Measurements from ENCODE around the gene OR10J4.

Gene OR10J4

GRCh38 chr1:159431904-159432303 lies at the start of gene OR10J4:
Gene OR10J4 (plus strand): TSS chr1:159432204.
- Histone ChIP-seq H3K9ac (ENCODE audit: low read length) (no peak within 1 kb of the TSS), H3K4me1 (ENCODE audit: insufficient read depth, low read length) (no peaks in the 10 kb centered on the region), H3K4me3 (ENCODE audit: low read depth in 1 of 2, low read length in 2 of 2) (no peak within 1 kb of the TSS), H3K27me3 (ENCODE audit: control insufficient read depth in 1 of 2, insufficient read depth in 2 of 2, low read length in 2 of 2) (no peaks in the 10 kb centered on the region), H3K36me3 (ENCODE audit: insufficient read depth, low read length) (no peaks in the 10 kb centered on the region), H3K27ac (ENCODE audit: low read depth, low read length) (no peak within 1 kb of the TSS), H3K9me3 (ENCODE audit: low read length) (no peaks in the 10 kb centered on the region)

GRCh38 chr1:159406821-159407220 lies 25.2 kb upstream of the OR10J4 start:
- Histone ChIP-seq H3K4me1 (ENCODE audit: insufficient read depth, low read length) (no peaks in the 10 kb centered on the region), H3K27me3 (ENCODE audit: control insufficient read depth in 1 of 2, insufficient read depth in 2 of 2, low read length in 2 of 2) (no peaks in the 10 kb centered on the region), H3K36me3 (ENCODE audit: insufficient read depth, low read length) (no peaks in the 10 kb centered on the region), H3K9ac (ENCODE audit: low read length) (no peak overlapping the region), H3K27ac (ENCODE audit: low read depth, low read length) (no peak overlapping the region), H3K9me3 (ENCODE audit: low read length) (no peaks in the 10 kb centered on the region), H3K4me3 (ENCODE audit: low read depth in 1 of 2, low read length in 2 of 2) (no peak overlapping the region)

- Histone ChIP-seq H3K9ac (ENCODE audit: low read length) (no peak overlapping the region), H3K4me1 (ENCODE audit: insufficient read depth, low read length) (no peaks in the 10 kb centered on the region), H3K9me3 (ENCODE audit: low read length) (no peaks in the 10 kb centered on the region), H3K36me3 (ENCODE audit: insufficient read depth, low read length) (no peaks in the 10 kb centered on the region), H3K27me3 (ENCODE audit: control insufficient read depth in 1 of 2, insufficient read depth in 2 of 2, low read length in 2 of 2) (no peaks in the 10 kb centered on the region), H3K4me3 (ENCODE audit: low read depth in 1 of 2, low read length in 2 of 2) (no peak overlapping the region), H3K27ac (ENCODE audit: low read depth, low read length) (no peak overlapping the region)
Observed at GRCh38 chr1:159408862-159409400, 23.1 kb upstream of the OR10J4 start.

- H3K36me3 ChIP-seq (ENCODE audit: insufficient read depth, low read length): no peaks in the 10 kb centered on the region
- no peaks in the 10 kb centered on the region for H3K27me3 ChIP-seq (ENCODE audit: control insufficient read depth in 1 of 2, insufficient read depth in 2 of 2, low read length in 2 of 2)
- H3K4me3 ChIP-seq (ENCODE audit: low read depth in 1 of 2, low read length in 2 of 2): no peak overlapping the region
- no peaks in the 10 kb centered on the region for H3K9me3 ChIP-seq (ENCODE audit: low read length)
- H3K9ac ChIP-seq (ENCODE audit: low read length): no peak overlapping the region
- H3K4me1 ChIP-seq (ENCODE audit: insufficient read depth, low read length): no peaks in the 10 kb centered on the region
- no peak overlapping the region for H3K27ac ChIP-seq (ENCODE audit: low read depth, low read length)
Observed at GRCh38 chr1:159421821-159422220, 10.2 kb upstream of the OR10J4 start.

GRCh38 chr1:159428536-159428935 lies 3.5 kb upstream of the OR10J4 start:
- H3K9me3 ChIP-seq (ENCODE audit: low read length): no peaks in the 10 kb centered on the region
- no peaks in the 10 kb centered on the region for H3K4me1 ChIP-seq (ENCODE audit: insufficient read depth, low read length)
- no peaks in the 10 kb centered on the region for H3K36me3 ChIP-seq (ENCODE audit: insufficient read depth, low read length)
- H3K27me3 ChIP-seq (ENCODE audit: control insufficient read depth in 1 of 2, insufficient read depth in 2 of 2, low read length in 2 of 2): no peaks in the 10 kb centered on the region
- no peak overlapping the region for H3K4me3 ChIP-seq (ENCODE audit: low read depth in 1 of 2, low read length in 2 of 2)
- H3K9ac ChIP-seq (ENCODE audit: low read length): no peak overlapping the region
- no peak overlapping the region for H3K27ac ChIP-seq (ENCODE audit: low read depth, low read length)

GRCh38 chr1:159429074-159429861 lies 2.7 kb upstream of the OR10J4 start:
- Histone ChIP-seq H3K4me1 (ENCODE audit: insufficient read depth, low read length) (no peaks in the 10 kb centered on the region), H3K9me3 (ENCODE audit: low read length) (no peaks in the 10 kb centered on the region), H3K27me3 (ENCODE audit: control insufficient read depth in 1 of 2, insufficient read depth in 2 of 2, low read length in 2 of 2) (no peaks in the 10 kb centered on the region), H3K27ac (ENCODE audit: low read depth, low read length) (no peak overlapping the region), H3K9ac (ENCODE audit: low read length) (no peak overlapping the region), H3K4me3 (ENCODE audit: low read depth in 1 of 2, low read length in 2 of 2) (no peak overlapping the region), H3K36me3 (ENCODE audit: insufficient read depth, low read length) (no peaks in the 10 kb centered on the region)

- Histone ChIP-seq H3K27me3 (ENCODE audit: control insufficient read depth in 1 of 2, insufficient read depth in 2 of 2, low read length in 2 of 2) (no peaks in the 10 kb centered on the region), H3K4me3 (ENCODE audit: low read depth in 1 of 2, low read length in 2 of 2) (no peak overlapping the region), H3K36me3 (ENCODE audit: insufficient read depth, low read length) (no peaks in the 10 kb centered on the region), H3K4me1 (ENCODE audit: insufficient read depth, low read length) (no peaks in the 10 kb centered on the region), H3K27ac (ENCODE audit: low read depth, low read length) (no peak overlapping the region), H3K9me3 (ENCODE audit: low read length) (no peaks in the 10 kb centered on the region), H3K9ac (ENCODE audit: low read length) (no peak overlapping the region)
Observed at GRCh38 chr1:159430985-159431384, 1.0 kb upstream of the OR10J4 start.

GRCh38 chr1:159436469-159436868 lies 4.5 kb downstream of the OR10J4 start:
- Histone ChIP-seq H3K36me3 (ENCODE audit: insufficient read depth, low read length) (no peaks in the 10 kb centered on the region), H3K27ac (ENCODE audit: low read depth, low read length) (no peak overlapping the region), H3K9me3 (ENCODE audit: low read length) (no peaks in the 10 kb centered on the region), H3K9ac (ENCODE audit: low read length) (no peak overlapping the region), H3K27me3 (ENCODE audit: control insufficient read depth in 1 of 2, insufficient read depth in 2 of 2, low read length in 2 of 2) (no peaks in the 10 kb centered on the region), H3K4me1 (ENCODE audit: insufficient read depth, low read length) (no peaks in the 10 kb centered on the region), H3K4me3 (ENCODE audit: low read depth in 1 of 2, low read length in 2 of 2) (no peak overlapping the region)

GRCh38 chr1:159439422-159439821 lies 7.4 kb downstream of the OR10J4 start, which contains the start of gene OR10J1:
Gene OR10J1 (plus strand): TSS chr1:159439722. CDS start chr1:159439792, 70 bp downstream.
- Histone ChIP-seq H3K9me3 (ENCODE audit: low read length) (no peaks in the 10 kb centered on the region), H3K4me1 (ENCODE audit: insufficient read depth, low read length) (no peaks in the 10 kb centered on the region), H3K9ac (ENCODE audit: low read length) (no peak within 1 kb of the TSS), H3K27ac (ENCODE audit: low read depth, low read length) (no peak within 1 kb of the TSS), H3K36me3 (ENCODE audit: insufficient read depth, low read length) (no peaks in the 10 kb centered on the region), H3K4me3 (ENCODE audit: low read depth in 1 of 2, low read length in 2 of 2) (no peak within 1 kb of the TSS), H3K27me3 (ENCODE audit: control insufficient read depth in 1 of 2, insufficient read depth in 2 of 2, low read length in 2 of 2) (no peaks in the 10 kb centered on the region)

GRCh38 chr1:159441360-159441759 lies 9.4 kb downstream of the OR10J4 start:
- Histone ChIP-seq H3K9me3 (ENCODE audit: low read length) (no peaks in the 10 kb centered on the region), H3K27me3 (ENCODE audit: control insufficient read depth in 1 of 2, insufficient read depth in 2 of 2, low read length in 2 of 2) (no peaks in the 10 kb centered on the region), H3K9ac (ENCODE audit: low read length) (no peak overlapping the region), H3K4me3 (ENCODE audit: low read depth in 1 of 2, low read length in 2 of 2) (no peak overlapping the region), H3K27ac (ENCODE audit: low read depth, low read length) (no peak overlapping the region), H3K36me3 (ENCODE audit: insufficient read depth, low read length) (no peaks in the 10 kb centered on the region), H3K4me1 (ENCODE audit: insufficient read depth, low read length) (no peaks in the 10 kb centered on the region)

- H3K27ac ChIP-seq (ENCODE audit: low read depth, low read length): no peak overlapping the region
- H3K36me3 ChIP-seq (ENCODE audit: insufficient read depth, low read length): no peaks in the 10 kb centered on the region
- no peaks in the 10 kb centered on the region for H3K4me1 ChIP-seq (ENCODE audit: insufficient read depth, low read length)
- H3K9ac ChIP-seq (ENCODE audit: low read length): no peak overlapping the region
- no peaks in the 10 kb centered on the region for H3K9me3 ChIP-seq (ENCODE audit: low read length)
- H3K27me3 ChIP-seq (ENCODE audit: control insufficient read depth in 1 of 2, insufficient read depth in 2 of 2, low read length in 2 of 2): no peaks in the 10 kb centered on the region
- H3K4me3 ChIP-seq (ENCODE audit: low read depth in 1 of 2, low read length in 2 of 2): no peak overlapping the region
Observed at GRCh38 chr1:159442428-159442827, 10.4 kb downstream of the OR10J4 start.

Data from muscle layer of colon (tissue), 2 donors.